ENCODE results near the gene GBP1. TPM values are rescaled to one million over a fixed set of nuclear protein-coding genes. Genes with fewer than 3 reads are reported as not detected.

The GBP1 gene, protein sequence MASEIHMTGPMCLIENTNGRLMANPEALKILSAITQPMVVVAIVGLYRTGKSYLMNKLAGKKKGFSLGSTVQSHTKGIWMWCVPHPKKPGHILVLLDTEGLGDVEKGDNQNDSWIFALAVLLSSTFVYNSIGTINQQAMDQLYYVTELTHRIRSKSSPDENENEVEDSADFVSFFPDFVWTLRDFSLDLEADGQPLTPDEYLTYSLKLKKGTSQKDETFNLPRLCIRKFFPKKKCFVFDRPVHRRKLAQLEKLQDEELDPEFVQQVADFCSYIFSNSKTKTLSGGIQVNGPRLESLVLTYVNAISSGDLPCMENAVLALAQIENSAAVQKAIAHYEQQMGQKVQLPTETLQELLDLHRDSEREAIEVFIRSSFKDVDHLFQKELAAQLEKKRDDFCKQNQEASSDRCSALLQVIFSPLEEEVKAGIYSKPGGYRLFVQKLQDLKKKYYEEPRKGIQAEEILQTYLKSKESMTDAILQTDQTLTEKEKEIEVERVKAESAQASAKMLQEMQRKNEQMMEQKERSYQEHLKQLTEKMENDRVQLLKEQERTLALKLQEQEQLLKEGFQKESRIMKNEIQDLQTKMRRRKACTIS
- 100 to 1,000 TPM; 150 to 160 TPM for total RNA-seq

DNA sequence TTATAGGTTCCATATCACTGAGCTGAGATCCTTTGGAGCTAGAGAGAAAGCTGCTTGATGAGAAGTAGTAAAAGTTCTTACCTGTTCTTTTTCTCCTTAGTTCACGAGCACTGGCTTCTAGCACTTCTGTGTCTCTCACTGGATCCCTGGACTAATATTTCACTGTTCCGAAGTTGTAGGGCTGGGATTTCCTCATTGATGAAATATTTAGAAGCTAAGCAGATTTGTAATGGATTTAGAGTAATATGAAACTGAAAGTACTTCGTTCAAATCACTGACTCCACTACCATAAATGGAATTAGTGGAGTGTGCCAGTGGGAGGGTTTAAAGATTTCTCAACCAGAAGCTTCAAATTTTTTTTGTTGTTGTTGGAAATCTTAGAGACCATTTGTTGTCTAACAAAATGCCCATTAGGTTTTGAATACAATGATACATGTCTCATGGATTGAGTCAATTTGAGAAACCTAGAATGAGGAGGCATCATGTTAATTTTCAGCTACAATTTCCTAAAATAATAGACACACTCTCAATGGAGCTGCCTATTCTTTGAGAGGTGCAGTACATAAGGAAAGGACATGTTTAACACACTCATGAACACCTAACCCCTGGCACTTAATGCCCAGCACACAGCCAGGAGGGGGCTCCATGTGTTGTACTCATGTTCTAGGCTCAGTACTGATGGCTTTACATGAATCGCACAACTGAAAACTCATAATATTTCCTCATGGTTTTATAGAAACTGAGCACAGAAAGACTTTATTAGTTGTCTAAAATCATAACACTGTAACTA is at the start of gene GBP1:
Gene GBP1, minus strand, starts transcription at position 130 of the 790 bp plus-strand sequence. CDS start 1,974 bp downstream, outside the sequence.
- H3K36me3 Mint-ChIP-seq = peaks cover 41% of the 10 kb centered on the region
- no peaks in the 10 kb centered on the region for H3K27me3 Mint-ChIP-seq
- no peak for DNase-seq
- H3K4me3 Mint-ChIP-seq = peak within 1 kb of the TSS; percentile 92
- H3K4me1 Mint-ChIP-seq = peaks cover 45% of the 10 kb centered on the region
- POLR2A ChIA-PET = interaction anchor here (0.7 to 3.9 kb wide), 15 partner anchors 10 to 544 kb away, joined by 3 to 40 read pairs (median 3); partner anchors contain the start of genes GBP2, GBP3 and GBP5
- H3K9me3 Mint-ChIP-seq = no peaks in the 10 kb centered on the region
- peak; percentile 81 for ATAC-seq (ENCODE audit: low read depth)
- H3K27ac Mint-ChIP-seq = peak within 1 kb of the TSS; percentile 94

DNA sequence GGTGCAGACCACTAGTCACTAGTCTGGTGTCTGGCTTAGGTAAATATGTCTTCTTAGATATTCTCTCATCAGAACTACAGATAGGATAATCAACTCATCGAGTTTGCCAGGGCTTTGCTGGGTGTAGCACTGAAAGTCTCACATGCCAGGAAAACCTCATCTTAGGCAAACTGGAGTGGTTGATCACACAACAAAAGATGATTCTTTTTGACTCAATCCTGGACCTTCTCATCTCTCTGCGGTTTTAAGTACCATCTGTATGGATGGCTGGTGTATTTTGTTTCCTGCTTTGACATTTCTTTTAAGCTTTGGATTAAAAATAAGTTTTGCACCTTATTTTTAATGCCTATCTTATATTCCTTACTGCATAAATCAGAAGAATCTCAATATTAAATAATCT is 49.7 kb upstream of the GBP1 start:
- Mint-ChIP-seq H3K9me3 (peaks cover 7% of the 10 kb centered on the region), H3K27ac (no peak overlapping the region), H3K4me3 (no peak overlapping the region), H3K4me1 (peaks cover 15% of the 10 kb centered on the region), H3K36me3 (peaks cover 58% of the 10 kb centered on the region), H3K27me3 (no peaks in the 10 kb centered on the region)
- no peak for DNase-seq
- POLR2A ChIA-PET = interaction anchor here (4.0 kb wide), 1 partner anchor 11 kb away, joined by 18 read pairs; the partner anchor contains the start of gene GBP2
- no peak for ATAC-seq (ENCODE audit: low read depth)

DNA sequence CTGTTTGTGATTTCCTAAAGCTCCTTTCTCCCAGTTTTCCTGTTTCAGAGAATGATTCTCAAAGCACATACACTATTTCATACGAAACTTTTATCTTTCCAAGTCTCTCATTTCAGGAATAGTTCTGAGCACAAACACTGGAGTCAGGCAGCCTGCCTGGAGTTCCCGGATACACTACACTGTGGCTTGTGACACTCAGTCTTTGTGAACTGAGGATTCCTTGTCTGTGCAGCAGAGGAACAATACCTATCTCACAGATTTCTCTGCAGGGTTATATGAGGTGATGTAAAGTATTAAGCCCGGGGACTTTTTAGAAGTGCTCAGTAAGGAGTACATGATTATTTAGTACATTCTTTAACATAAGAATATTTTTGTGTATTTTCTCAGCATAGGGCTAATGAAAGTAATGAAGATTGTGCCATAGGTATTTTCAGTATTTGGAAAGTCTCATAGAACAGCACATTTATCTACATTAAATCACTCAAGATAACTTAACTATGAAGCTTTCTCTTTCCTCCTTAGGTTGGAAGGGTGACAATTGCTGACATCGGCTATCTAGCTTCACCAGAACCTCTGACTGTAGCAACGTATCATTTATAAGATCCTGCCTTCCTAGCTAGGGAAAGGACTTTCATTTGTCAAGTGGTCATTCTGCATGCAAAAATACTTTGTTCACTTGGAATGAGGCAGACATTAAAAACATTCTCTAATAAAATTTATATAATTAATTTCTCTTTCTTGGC is 48.0 kb upstream of the GBP1 start:
- Mint-ChIP-seq H3K4me1 (peaks cover 16% of the 10 kb centered on the region), H3K27ac (no peak overlapping the region)
- POLR2A ChIA-PET = interaction anchor here (1.5 kb wide), 1 partner anchor 14 kb away, joined by 3 read pairs; no protein-coding TSS in a partner anchor

DNA sequence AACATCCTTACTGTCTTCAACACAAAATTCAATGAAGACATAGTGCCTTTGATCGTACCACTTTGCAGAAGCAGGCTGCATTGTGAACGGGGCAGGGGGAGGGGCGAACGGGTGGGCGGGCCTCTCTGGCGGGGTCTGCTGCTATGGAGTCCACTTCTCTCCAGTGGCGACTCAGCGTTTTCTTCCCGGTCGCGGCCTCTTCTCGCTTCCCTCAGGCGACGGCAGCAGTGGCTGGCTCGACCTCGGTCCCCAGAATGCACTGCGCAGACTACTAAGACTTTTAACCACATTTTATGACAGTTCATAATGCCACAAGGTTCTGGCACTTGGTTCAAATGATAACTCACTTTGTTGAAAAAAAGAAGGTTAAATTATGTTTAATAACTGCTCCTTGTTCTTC is 39.7 kb upstream of the GBP1 start:
- H3K4me1 Mint-ChIP-seq = peaks cover 3% of the 10 kb centered on the region
- H3K4me3 Mint-ChIP-seq = no peak overlapping the region
- ATAC-seq (ENCODE audit: low read depth) (no peak), DNase-seq (no peak)
- H3K27ac Mint-ChIP-seq = no peak overlapping the region
- H3K36me3 Mint-ChIP-seq = peaks cover 65% of the 10 kb centered on the region
- POLR2A ChIA-PET = no interaction called here
- H3K9me3 Mint-ChIP-seq = peaks cover 4% of the 10 kb centered on the region
- H3K27me3 Mint-ChIP-seq = no peaks in the 10 kb centered on the region

More for the DNA sequence above, 48.0 kb upstream of the GBP1 start:
- no peak overlapping the region for H3K4me3 Mint-ChIP-seq
- no peak for ATAC-seq (ENCODE audit: low read depth)
- H3K36me3 Mint-ChIP-seq = peaks cover 73% of the 10 kb centered on the region
- no peaks in the 10 kb centered on the region for H3K27me3 Mint-ChIP-seq
- H3K9me3 Mint-ChIP-seq = peaks cover 7% of the 10 kb centered on the region
- DNase-seq = no peak

DNA sequence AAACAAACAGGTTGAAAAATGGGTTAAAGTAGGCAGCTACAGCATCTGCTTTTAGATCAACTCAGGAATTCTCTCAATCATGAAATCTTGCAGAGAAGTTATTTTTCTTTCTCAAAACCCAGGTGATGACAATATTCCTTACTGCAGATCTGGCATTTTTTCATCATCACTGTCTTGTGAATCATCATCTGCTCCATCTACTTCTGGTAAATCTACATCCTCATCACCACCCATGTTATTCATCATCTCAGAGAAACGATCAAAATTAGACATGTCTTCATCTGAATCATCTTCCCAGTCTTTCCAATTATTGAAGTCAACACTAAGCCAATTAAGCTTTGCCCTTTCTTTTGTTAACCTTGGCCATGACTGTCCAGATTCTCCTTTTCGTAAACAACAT is 39.1 kb upstream of the GBP1 start:
- ATAC-seq (ENCODE audit: low read depth) = no peak
- Mint-ChIP-seq H3K9me3 (peaks cover 4% of the 10 kb centered on the region), H3K36me3 (peaks cover 60% of the 10 kb centered on the region), H3K27ac (no peak overlapping the region), H3K27me3 (no peaks in the 10 kb centered on the region), H3K4me1 (peaks cover 1% of the 10 kb centered on the region), H3K4me3 (no peak overlapping the region)
- POLR2A ChIA-PET = no interaction called here
- DNase-seq = no peak

DNA sequence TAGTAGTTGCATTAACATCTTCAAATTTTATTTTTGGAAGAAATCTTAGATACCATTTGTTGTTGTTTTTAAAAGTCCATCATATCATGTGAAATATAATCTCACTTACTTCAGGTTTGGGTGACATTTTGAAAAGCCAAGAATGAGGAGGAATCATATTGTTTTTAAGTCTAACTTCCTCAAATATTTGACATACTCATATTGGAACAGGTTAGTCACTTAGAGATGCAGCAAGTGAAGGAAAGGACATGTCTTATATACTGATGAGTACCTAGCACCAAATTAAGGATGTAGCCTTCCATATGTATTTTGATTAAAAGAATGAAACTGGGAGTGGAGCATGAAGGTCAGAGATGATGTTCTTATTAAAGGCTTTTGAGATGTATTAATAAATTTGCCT is 37.0 kb upstream of the GBP1 start:
- ATAC-seq (ENCODE audit: low read depth) (no peak), DNase-seq (no peak)
- Mint-ChIP-seq H3K9me3 (peaks cover 7% of the 10 kb centered on the region), H3K4me3 (no peak overlapping the region), H3K27ac (no peak overlapping the region), H3K36me3 (peaks cover 42% of the 10 kb centered on the region), H3K27me3 (no peaks in the 10 kb centered on the region), H3K4me1 (peaks cover 1% of the 10 kb centered on the region)
- POLR2A ChIA-PET = no interaction called here

DNA sequence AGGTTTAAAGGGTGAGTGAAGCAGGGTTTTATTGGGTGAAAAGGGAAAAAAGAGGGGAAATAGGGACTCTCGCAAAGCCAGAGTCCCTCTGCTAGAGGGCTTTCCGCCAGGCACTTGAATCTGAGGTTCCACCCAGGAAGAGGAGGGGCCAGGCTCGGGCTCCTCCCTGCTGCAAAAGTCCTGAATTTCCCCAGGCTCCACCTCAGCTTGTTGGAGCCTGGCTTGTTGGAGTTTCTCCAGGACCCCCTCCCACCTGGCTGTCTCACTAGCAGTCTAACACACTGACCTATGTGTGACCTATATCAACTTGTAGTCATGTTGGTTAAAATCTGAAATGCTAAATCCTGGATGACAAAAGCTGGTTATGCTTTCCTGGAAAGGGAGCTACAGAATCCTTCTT is 35.4 kb upstream of the GBP1 start:
- Mint-ChIP-seq H3K27me3 (no peaks in the 10 kb centered on the region), H3K4me3 (no peak overlapping the region), H3K4me1 (peaks cover 1% of the 10 kb centered on the region), H3K9me3 (peaks cover 9% of the 10 kb centered on the region), H3K36me3 (peaks cover 30% of the 10 kb centered on the region), H3K27ac (no peak overlapping the region)
- no peak for ATAC-seq (ENCODE audit: low read depth)
- POLR2A ChIA-PET = no interaction called here
- no peak for DNase-seq

DNA sequence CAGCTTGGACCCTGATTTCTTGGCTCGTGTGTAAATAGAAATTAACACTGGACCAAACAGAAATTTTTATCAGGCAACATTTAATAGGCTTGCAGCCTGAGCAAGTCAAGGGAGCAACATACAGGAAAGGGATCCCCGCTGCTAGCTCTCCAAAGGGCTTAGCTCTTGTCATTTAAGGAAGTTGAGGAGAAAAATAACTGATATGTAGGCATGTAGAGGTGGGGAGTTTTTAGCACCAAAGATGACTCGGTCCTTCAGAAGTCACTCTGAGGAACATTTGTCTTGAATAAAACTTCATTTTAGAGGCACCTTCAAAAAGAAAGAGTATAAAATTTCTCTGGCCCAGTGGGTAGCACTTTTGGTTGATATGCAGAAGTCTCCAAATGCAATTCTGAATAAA is 33.8 kb upstream of the GBP1 start:
- POLR2A ChIA-PET = no interaction called here
- no peak for DNase-seq
- no peak for ATAC-seq (ENCODE audit: low read depth)
- Mint-ChIP-seq H3K36me3 (peaks cover 14% of the 10 kb centered on the region), H3K27me3 (no peaks in the 10 kb centered on the region), H3K27ac (no peak overlapping the region), H3K9me3 (peaks cover 8% of the 10 kb centered on the region), H3K4me1 (no peaks in the 10 kb centered on the region), H3K4me3 (no peak overlapping the region)

DNA sequence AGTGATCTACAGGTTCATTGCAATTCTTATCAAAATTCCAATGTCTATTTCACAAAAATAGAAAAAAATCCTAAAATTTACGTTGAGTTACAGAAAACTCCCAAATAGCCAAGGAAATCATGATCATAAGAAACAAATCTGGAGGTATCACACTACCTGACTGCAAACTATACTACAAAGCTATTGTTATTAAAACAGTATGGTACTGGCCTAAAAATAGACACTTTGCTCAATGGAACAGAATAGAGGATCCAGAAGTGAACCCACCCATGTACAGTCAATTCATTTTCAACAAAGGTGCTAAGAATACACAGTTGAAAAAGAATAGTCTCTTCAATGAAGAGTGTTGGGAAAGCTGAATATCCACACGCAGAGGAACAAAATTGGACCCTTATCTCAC is 30.7 kb upstream of the GBP1 start:
- POLR2A ChIA-PET = no interaction called here
- Mint-ChIP-seq H3K36me3 (peaks cover 8% of the 10 kb centered on the region), H3K9me3 (peaks cover 8% of the 10 kb centered on the region), H3K4me1 (no peaks in the 10 kb centered on the region), H3K27me3 (no peaks in the 10 kb centered on the region), H3K27ac (no peak overlapping the region), H3K4me3 (no peak overlapping the region)
- ATAC-seq (ENCODE audit: low read depth) = no peak
- no peak for DNase-seq

DNA sequence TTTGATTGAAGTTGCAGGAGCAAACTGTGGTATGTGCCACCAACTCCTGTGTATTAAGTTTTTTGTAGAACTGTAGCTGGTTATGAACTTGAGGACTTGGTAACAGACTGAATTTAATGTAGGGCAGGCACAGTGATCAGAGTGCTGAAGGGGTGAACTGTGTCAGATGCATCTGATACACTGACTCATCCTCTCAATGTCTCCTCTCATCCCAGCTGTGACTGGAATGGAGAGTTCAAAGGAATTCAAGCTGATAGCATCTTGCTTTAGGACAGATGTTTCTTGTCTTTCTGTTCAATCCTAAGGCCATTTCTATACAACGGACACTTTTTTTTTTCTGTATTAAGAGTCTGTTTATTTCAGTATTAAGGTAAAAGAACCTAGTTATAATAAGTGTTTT is 25.0 kb upstream of the GBP1 start:
- H3K4me1 Mint-ChIP-seq = no peaks in the 10 kb centered on the region
- no peak overlapping the region for H3K27ac Mint-ChIP-seq
- no peak overlapping the region for H3K4me3 Mint-ChIP-seq
- H3K27me3 Mint-ChIP-seq = peaks cover 2% of the 10 kb centered on the region
- no peaks in the 10 kb centered on the region for H3K36me3 Mint-ChIP-seq
- DNase-seq = no peak
- no peak for ATAC-seq (ENCODE audit: low read depth)
- POLR2A ChIA-PET = no interaction called here
- no peaks in the 10 kb centered on the region for H3K9me3 Mint-ChIP-seq

DNA sequence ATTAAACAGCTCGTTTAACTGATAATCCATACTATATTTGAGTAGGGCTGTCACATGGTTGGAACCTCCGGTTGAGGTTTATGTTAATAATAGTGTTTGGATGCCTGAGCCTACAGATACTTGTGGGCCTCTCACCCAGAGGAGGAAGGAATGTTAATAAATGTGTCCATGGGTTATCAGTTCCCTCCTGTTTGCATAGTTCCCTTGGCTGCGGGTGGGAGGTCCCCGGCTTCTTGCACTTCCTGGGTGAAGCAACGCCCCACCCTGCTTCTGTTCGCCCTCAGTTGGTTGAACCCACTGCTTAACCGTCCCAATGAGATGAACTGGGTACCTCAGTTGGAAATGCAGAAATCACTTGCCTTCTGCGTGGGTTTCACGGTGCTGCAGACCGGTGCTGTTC is 23.6 kb upstream of the GBP1 start:
- H3K36me3 Mint-ChIP-seq = no peaks in the 10 kb centered on the region
- peaks cover 2% of the 10 kb centered on the region for H3K27me3 Mint-ChIP-seq
- H3K27ac Mint-ChIP-seq = no peak overlapping the region
- POLR2A ChIA-PET = no interaction called here
- no peak for ATAC-seq (ENCODE audit: low read depth)
- DNase-seq = no peak
- H3K4me3 Mint-ChIP-seq = no peak overlapping the region
- no peaks in the 10 kb centered on the region for H3K9me3 Mint-ChIP-seq
- H3K4me1 Mint-ChIP-seq = peaks cover 2% of the 10 kb centered on the region

DNA sequence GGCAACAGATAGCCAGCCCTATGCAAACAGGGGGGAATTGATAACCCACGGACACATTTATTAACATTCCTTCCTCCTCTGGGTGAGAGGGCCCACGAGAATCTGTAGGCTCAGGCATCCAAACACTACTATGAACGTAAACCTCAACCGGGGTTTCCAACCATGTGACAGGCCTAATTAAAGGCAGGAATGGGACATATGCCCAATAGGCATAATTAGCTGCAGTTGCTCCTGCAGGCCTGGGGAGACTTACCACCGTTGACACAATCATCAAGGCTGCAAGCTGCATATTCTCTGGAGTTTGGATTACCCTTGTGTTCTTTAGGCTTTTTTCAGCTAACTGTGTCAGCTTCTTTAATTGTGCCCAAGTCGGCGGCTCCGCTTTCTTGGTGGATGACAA is 22.2 kb upstream of the GBP1 start:
- H3K4me3 Mint-ChIP-seq = no peak overlapping the region
- DNase-seq (no peak), ATAC-seq (ENCODE audit: low read depth) (no peak)
- no peaks in the 10 kb centered on the region for H3K9me3 Mint-ChIP-seq
- H3K27ac Mint-ChIP-seq = no peak overlapping the region
- peaks cover 2% of the 10 kb centered on the region for H3K4me1 Mint-ChIP-seq
- POLR2A ChIA-PET = no interaction called here
- peaks cover 2% of the 10 kb centered on the region for H3K27me3 Mint-ChIP-seq
- H3K36me3 Mint-ChIP-seq = no peaks in the 10 kb centered on the region

DNA sequence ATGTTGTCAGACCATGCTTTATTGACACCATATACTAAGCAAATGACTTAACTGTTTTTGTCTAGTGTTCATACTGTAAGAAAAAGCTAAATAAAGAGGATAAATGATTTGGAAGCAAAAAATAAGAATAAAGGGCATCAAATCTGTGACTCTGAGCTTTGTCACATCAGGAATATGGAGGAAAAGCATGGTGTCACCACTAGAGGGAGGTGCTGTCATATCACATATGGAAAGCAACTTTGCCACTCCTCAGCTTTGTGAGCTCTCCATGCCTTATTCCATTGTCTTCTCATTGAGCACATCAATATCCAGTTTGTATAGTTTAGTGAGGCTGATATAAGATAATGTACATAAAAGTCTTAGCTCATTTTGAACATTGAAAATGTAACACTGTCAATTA is 20.8 kb upstream of the GBP1 start:
- H3K27me3 Mint-ChIP-seq = peaks cover 2% of the 10 kb centered on the region

More for the DNA sequence above, 20.8 kb upstream of the GBP1 start:
- no peak for DNase-seq
- POLR2A ChIA-PET = interaction anchor here (0.6 to 1.0 kb wide), 2 partner anchors 15 to 112 kb away, joined by 3 read pairs; no protein-coding TSS in a partner anchor
- Mint-ChIP-seq H3K36me3 (no peaks in the 10 kb centered on the region), H3K4me1 (peaks cover 3% of the 10 kb centered on the region), H3K9me3 (no peaks in the 10 kb centered on the region), H3K4me3 (no peak overlapping the region), H3K27ac (no peak overlapping the region)
- peak; percentile 45 for ATAC-seq (ENCODE audit: low read depth)

Data from activated naive CD8-positive, alpha-beta T cell treated with anti-CD3 and anti-CD28 coated beads, Interleukin-2, amount 10 ng/mL, durations not matched to agents 7 days and 5 days (primary cell).